Activated T-helper 1 cell treated with Interleukin-2 at 50 U/mL for 16 hours (primary cell): ENCODE data around the gene DNM1.
"Not testable (repeated sequence)": the region's sequence is repeated elsewhere in the genome, so short reads cannot be mapped to it uniquely, and the experiment has no call there.

Experiments
- DNase-seq: peaks from one replicate; pipeline ENCODE4 v3.0.0-alpha.2; 2020; ENCODE audit warnings: low read depth

The DNM1 gene

DNA sequence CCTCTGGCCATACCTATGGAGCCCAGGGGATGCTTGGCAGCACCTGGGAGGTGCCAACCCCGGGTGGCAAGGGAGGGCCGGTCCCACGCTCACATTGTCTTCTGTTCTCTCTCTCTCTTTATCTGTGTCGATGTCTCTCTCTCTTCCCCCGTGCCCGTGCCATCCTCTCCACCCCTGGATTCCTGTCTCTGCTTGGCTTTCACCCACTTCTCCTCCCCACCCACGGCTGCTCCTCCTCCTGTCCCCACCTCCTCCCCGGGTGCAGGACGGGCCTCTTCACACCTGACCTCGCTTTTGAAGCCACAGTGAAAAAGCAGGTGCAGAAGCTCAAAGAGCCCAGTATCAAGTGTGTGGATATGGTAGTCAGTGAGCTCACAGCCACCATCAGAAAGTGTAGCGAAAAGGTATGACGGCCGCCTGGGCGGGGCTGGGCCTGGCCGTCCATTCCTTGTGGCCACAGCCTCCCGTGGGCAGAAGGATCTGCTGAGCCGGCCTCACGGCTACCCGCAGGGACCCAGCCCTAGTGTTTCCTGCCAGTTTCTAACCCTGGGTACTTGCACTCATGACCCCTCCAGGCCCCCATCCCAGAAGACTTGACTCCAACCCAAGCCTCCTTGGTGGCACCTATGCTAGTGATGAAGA lies 22.7 kb downstream of the DNM1 start:
- no peak for DNase-seq

DNA sequence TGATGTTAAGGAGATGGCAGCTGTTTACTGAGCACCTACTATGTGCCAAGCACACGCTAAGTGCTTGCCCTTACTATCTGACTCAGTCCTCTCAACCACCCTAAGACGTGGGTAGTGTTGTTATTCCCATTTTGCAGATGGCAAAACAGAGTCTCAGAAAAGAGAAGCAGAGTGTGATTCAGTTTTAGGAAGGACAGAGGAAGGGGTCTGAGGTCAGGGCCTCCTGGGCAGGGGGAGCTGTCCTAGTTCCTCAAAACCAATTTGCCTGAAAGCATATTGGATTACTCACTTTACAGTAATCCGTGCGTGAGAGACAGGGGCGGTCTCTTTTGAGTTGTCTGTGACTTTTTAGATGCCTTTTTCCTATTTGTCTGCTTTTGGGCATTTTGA lies 23.2 kb downstream of the DNM1 start:
- DNase-seq, result no peak

DNA sequence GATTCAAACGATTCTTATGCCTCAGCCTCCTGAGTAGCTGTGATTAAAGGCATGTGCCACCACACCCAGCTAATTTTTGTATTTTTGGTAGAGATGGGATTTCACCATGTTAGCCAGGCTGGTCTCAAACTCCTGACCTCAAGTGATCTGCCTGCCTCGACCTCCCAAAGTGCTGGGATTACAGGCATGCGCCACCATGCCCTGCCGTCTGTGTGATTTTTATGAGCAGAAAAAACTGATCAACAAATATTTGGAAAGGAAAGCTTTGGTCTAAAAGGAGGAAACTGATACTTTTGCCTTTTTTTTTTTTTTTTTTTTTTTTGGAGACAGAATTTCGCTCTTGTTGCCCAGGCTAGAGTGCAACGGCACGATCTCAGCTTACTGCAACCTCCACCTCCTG lies 27.7 kb downstream of the DNM1 start:
- DNase-seq, result not testable (repeated sequence)

DNA sequence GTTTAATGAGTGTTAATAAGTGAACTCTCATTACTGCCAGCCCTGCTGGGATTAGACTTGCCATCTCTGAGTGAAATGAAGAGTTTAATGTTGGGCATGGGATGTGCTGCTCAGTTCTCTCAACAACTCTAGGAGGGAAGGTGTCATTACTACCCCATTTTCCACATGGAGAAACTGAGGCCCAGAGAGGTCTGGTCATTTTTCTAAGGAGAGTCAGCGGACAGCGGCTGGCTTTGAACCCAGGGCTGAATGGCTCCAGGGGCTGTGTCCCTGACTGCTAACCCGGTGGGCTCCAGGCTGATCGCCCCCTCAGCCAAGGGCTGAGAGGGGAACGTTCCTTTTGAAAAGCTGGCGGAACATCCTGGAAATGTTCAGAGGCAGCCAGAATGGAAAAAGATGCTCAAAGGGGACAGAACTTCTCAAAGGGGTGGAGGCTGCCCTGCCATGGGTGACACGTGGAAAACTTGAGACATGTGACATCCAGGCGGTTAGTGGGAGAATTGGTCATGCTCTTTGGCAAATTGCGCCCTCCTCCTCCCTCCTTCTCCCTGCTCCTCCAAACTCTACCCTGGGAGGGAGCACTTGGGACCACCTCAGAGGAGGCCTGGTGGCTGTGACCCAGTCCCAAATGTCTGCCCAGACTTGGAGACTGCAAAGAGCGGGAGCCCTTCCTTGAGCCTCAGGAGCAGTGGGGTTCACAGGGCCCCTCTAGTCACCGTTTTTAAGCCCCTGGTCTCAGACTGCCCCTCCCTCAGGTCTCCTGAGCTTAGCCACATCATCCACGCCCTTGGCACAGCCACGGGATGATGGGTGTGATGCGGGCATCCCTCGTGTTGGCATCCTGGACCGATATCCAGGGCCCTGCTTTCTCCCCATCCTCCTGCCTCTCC lies 28.7 kb downstream of the DNM1 start:
- no peak for DNase-seq

GRCh38 chr9:128232528-128233428 lies 29.6 kb downstream of the DNM1 start:
- no peak for DNase-seq

DNA sequence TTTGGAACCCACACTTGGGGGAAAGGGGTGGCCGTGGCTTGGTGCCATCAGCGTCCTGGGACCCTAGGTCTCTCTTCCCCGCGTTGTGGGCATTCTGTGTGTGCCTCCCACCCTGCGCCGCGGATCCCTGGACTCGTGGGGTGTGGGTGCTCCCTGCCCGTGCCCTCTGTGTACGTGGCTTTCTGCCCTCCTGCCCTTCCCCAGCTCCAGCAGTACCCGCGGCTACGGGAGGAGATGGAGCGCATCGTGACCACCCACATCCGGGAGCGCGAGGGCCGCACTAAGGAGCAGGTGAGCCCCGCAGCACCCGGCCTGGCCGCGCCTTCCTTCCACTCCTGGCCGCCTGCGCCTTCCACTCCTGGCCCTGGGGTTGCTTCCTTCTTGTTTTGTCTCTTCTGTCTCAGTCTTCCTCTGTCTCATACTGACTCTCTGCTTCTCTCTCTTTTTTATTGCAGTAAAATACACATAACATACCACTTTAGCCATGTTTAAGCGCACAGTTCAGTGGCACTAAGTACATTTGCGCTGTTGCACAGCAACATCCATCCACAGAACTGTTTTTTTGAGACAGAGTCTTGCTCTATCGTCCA lies 30.7 kb downstream of the DNM1 start:
- DNase-seq, result no peak

DNA sequence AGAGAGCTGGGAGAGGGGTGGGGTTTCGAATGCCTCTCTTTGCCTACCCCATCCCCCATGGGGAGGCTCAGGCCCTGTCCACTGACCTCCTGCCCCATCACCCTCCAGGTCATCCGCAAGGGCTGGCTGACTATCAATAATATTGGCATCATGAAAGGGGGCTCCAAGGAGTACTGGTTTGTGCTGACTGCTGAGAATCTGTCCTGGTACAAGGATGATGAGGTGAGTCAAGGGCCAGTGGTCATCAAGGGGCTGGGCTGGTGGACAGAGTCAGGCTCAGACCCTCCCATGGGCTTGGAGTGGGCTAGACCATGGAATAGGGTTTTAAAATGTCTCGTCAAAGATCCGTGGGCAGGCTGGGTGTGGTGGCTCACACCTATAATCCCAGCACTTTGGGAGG lies 38.9 kb downstream of the DNM1 start:
- DNase-seq, result no peak

- DNase-seq, result no peak
These were observed 39.6 kb downstream of the DNM1 start for GRCh38 chr9:128242828-128243214.

DNA sequence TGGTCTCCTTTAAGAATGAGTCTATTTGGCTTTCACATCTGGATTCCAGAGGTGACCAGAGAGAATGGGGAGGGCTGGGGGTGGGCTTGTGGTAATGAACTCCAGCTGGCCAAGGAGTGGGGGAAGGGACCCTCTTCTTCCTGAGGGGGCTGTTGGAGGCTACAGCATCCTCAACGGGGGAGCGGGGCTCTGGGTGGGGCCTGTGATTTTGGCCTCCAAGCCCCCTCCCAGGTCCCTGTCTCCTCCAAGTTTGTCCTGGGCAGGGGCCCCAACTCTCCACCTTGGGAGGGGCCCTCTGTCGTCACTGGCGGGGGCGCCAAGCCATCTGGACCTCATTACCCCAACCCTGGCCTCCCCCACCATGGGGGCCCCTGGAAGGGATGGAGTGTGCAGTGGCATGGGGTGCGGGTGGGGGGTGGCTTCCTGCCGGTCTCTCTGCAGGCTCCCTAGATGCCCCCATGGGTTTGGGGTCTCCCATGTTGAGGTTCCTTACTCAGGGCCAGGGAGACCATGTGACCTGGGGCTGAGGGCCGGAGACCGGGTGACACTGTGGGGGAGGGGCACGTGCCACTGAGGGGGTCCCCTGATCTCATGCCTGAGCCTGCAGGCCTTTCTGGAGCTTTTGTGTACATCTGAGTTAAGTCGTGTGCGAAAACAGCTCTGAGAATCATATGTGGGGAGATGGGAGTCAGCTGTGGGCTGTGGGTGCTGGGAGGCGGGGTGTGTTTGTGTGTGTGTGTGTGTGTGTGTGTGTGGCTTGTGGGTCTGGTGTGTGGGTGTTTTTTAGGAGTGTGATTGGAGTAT lies 40.2 kb downstream of the DNM1 start:
- DNase-seq, result no peak

- no peak for DNase-seq
These were observed 41.1 kb downstream of the DNM1 start for GRCh38 chr9:128244091-128244836.

- DNase-seq, result no peak
These were observed 41.7 kb downstream of the DNM1 start for GRCh38 chr9:128244837-128245231.

DNA sequence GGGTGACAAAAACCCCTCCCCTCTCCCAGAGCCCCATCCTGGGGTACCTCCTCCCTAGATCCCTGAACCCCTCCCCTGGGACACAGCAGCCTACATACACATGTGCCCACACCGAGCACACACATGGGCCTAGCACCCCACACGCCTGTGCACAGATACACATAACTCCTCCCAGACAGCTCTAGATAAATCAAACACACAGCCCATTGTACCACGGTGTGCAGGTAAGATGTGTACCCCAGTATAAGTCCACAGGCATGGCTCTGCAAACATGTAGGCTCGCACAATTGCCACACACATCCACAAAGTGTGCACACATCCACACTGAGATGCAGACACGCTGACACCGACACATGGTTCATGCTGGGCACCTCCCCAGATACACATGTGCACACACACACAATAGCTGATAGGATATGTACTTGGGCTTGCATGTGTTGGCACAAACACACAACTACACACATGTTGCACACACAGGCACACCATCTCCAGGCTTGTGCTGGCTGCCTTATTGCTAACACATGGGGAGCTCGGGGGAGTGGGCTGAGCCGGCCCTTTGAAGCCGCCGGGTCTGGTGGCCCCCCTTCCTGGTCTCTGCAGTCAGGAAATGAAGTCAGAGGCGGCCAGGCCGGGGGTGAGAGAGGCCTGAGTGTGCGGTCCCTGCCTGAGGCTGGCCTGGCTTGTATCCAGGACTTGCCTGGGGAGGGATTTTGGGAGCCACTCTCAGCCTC lies 42.4 kb downstream of the DNM1 start:
- DNase-seq, result no peak

DNA sequence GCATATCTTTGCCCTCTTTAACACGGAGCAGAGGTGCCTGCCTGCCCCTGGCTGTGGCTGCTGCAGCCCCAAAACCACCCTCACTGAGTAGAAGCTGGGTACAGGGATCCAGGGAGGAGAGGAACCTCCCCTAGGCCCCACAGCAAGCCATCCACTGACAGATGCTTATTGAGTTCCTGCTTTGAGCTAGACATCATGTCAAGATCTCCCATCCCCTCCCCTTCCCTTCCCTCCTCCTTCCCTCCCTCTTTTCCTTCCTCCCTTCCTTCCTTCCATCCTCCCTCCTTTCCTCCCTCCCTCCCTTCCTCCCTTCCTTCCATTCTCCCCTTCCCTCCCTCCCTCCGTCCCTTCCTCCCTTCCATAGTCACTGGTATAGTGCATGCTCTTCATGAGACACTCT lies 43.3 kb downstream of the DNM1 start:
- no peak for DNase-seq

DNA sequence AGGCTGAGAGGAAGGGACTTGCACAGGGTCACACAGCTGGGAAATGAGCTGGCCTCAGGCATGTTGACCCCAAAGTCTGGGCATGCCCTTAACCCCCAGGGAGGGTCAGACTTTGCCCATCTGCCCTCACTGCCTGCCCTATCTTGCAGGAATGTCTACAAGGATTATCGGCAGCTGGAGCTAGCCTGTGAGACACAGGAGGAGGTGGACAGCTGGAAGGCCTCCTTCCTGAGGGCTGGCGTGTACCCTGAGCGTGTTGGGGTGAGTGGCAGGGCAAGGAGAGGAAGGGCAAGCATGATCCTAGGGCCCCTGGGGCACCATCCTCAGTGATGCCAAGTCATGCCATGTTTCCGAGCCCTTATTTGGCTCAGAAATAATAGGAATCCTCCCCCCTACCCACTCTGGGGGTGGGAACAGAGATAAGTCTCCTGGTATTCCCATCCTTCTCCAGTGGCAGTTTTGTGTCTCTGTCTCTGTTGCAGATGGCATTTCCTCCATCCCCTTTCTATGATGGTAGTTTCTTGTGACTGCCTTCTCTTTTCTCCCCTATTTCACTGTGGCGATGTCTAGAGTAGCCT lies 44.1 kb downstream of the DNM1 start:
- no peak for DNase-seq

DNA sequence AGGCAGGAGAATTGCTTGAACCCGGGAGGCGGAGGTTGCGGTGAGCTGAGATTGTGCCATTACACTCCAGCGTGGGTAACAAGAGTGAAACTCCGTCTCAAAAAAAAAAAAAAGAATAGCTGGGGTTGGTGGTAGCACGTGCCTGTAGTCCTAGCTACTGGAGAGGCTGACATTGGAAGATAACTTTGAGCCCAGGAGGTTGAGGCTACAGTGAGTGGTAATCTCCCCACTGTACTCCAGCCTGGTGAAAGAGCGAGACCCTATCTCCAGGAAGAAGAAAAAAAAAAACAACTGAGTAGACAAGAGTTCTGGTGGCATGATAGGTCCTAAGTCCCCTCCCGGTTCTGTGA lies 46.4 kb downstream of the DNM1 start:
- DNase-seq, result no peak

DNA sequence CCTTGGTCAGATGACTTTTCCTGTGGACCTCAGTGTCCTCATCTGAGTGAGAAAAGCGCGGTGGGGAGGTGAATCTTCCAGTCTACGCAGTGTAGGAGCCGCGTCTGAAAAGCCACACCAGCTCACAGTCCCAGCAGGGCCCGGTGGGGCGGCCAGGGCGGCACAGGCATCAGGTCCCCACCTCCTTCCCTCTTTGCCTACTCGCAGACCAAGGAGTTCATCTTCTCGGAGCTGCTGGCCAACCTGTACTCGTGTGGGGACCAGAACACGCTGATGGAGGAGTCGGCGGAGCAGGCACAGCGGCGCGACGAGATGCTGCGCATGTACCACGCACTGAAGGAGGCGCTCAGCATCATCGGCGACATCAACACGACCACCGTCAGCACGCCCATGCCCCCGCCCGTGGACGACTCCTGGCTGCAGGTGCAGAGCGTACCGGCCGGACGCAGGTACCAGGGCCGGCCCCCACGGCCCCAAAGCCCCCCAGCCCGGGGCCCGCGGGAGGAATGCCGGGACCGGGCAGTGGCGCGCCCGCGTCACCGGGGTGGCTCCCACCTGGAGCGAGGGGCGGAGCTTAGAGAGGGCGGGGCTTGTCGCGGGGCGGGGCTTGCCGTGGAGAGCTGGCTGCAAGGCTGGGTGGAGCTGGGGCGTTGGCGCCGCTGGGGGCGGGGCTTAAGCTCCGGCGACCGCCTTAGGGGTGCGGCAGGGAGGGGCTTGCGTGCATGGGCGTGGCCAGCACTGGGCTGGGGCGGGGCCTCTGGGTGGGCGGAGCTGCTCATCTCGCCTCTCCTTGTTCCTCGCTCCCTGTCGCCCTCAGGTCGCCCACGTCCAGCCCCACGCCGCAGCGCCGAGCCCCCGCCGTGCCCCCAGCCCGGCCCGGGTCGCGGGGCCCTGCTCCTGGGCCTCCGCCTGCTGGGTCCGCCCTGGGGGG lies 47.0 kb downstream of the DNM1 start:
- peak; percentile 97 for DNase-seq

GRCh38 chr9:128250839-128251731 lies 47.9 kb downstream of the DNM1 start:
- DNase-seq, result no peak

DNA sequence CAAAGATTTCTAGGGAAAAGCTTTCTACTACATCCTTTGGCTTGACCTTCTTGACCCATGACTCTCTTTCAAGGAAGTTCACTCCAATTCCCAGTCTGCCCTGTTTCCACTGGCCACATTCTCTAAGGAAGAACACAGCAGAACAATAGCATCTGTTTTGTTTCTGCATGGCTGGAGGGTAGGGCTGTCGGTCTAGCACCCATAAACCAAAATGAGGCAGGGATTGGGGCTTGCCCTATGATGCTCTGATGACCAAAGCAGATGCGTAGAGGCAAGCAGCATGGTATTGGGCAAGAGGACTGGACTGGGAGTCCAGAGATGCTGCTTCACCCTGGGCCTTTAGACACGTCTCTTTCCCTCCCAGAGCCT lies 48.5 kb downstream of the DNM1 start:
- DNase-seq, result no peak
